ENCODE data around the gene TUBA3E.
"Not testable (repeated sequence)": the region's sequence is repeated elsewhere in the genome, so short reads cannot be mapped to it uniquely, and the experiment has no call there.

GRCh38 chr2:130203150-130203549 lies 4.9 kb upstream of the TUBA3E start:
- not testable (repeated sequence) for TF ChIP-seq EZH2 (IDR thresholded peaks at IDR 0.05; ENCODE audit: low read length, missing control alignments); CTCF (conservative IDR thresholded peaks at IDR 0.05 in 1 of 2, IDR thresholded peaks at IDR 0.05 in 1 of 2; ENCODE audit: low read depth in 1 of 2, low read length in 2 of 2)

Measured in fibroblast of lung (primary cell).